A673 (cell line): Measurements from ENCODE around the gene CPN1. TPM values are rescaled to one million over a fixed set of nuclear protein-coding genes. Genes with fewer than 3 reads are reported as not detected.

Experiments
- BruUV-seq: library from RNA; stranded (reverse); fragments of 400-500 nt; replicated peaks from 2 replicates; lab custom pipeline; 2021; lab: Mats Ljungman, UMichigan
- CTCF ChIA-PET: fragments of 300-600 bp; sonication (Branson Sonifier 250); formaldehyde crosslinking; loops from one replicate; lab custom pipeline; 2022; ENCODE audit warnings: antibody characterized with exemption; lab: Charles Lee
- POLR2A ChIA-PET: fragments of 300-600 bp; sonication (Branson Sonifier 250); formaldehyde crosslinking; loops from one replicate; lab custom pipeline; 2022; ENCODE audit warnings: antibody characterized with exemption; ENCODE audit not compliant: low non-redundant PET; lab: Charles Lee
- DNase-seq: peaks from one replicate; pipeline ENCODE4 v3.0.0-alpha.2; 2015; ENCODE audit warnings: low spot score
- H3K27ac ChIP-seq: fragments of 200-600 bp; sonication (generic); 2 replicates; pipeline ENCODE4 v1.5.1; 2016; ENCODE audit warnings: mixed run types, low read depth, mild to moderate bottlenecking, mixed read lengths, antibody characterized with exemption, low read length; ENCODE audit not compliant: poor library complexity, severe bottlenecking
- H3K27me3 ChIP-seq: fragments of 200-600 bp; sonication (generic); replicated peaks from 2 replicates; pipeline ENCODE4 v1.6.1; 2017; ENCODE audit warnings: mixed run types, low read depth, mild to moderate bottlenecking, mixed read lengths, antibody characterized with exemption, low read length; ENCODE audit not compliant: insufficient read depth, poor library complexity
- H3K36me3 ChIP-seq: fragments of 200-600 bp; sonication (generic); 2 replicates; pipeline ENCODE4 v1.6.1; 2016; ENCODE audit warnings: mixed run types, mild to moderate bottlenecking, mixed read lengths, antibody characterized with exemption, low read length; ENCODE audit not compliant: insufficient read depth, poor library complexity, severe bottlenecking
- H3K4me1 ChIP-seq: fragments of 200-600 bp; sonication (generic); 2 replicates; pipeline ENCODE4 v1.6.1; 2017; ENCODE audit warnings: mixed run types, mild to moderate bottlenecking, mixed read lengths, antibody characterized with exemption, low read length; ENCODE audit not compliant: insufficient read depth, poor library complexity, severe bottlenecking
- H3K4me3 ChIP-seq: fragments of 200-600 bp; sonication (generic); 2 replicates; pipeline ENCODE4 v1.5.1; 2016; ENCODE audit warnings: low read depth, mixed run types, mild to moderate bottlenecking, mixed read lengths, low read length; ENCODE audit not compliant: poor library complexity, severe bottlenecking
- H3K9me3 ChIP-seq: fragments of 200-600 bp; sonication (generic); 2 replicates; pipeline ENCODE4 v1.6.1; 2016; ENCODE audit warnings: mixed run types, low read depth, mild to moderate bottlenecking, mixed read lengths, antibody characterized with exemption, low read length; ENCODE audit not compliant: poor library complexity, severe bottlenecking
- CTCF ChIP-seq: fragments of 300-800, 200-600 bp; sonication (generic); conservative IDR thresholded peaks from 2 replicates; pipeline ENCODE4 v1.5.1; 2017; ENCODE audit warnings: low read depth, mild to moderate bottlenecking, antibody characterized with exemption, low read length, moderate library complexity, mixed read lengths
- EZH2 ChIP-seq: fragments of 200-600 bp; sonication (generic); IDR thresholded peaks from 2 replicates; pipeline ENCODE4 v1.6.1; 2017; ENCODE audit warnings: borderline replicate concordance, low read depth, mild to moderate bottlenecking, mixed read lengths, antibody characterized with exemption, low read length; ENCODE audit not compliant: poor library complexity, severe bottlenecking
- intact Hi-C: fragments of 100-400 bp; cut with micrococcal nuclease; formaldehyde crosslinking; loops from one replicate; pipeline ENCODE4 v1.10.0; 2022; ENCODE audit not compliant: unreplicated experiment
- total RNA-seq: library from RNA; stranded (reverse); gene quantifications from 2 replicates; pipeline ENCODE4 v1.2.3, GENCODE V29; 2021

The CPN1 gene
- total RNA-seq, 1 experiment from 2014 or later = not detected

- Histone ChIP-seq H3K27me3 (no peaks in the 10 kb centered on the region), H3K4me3 (no peak overlapping the region), H3K9me3 (no peaks in the 10 kb centered on the region), H3K36me3 (no peaks in the 10 kb centered on the region), H3K27ac (no peak overlapping the region), H3K4me1 (no peaks in the 10 kb centered on the region)
- ChIA-PET CTCF (no interaction called here), POLR2A (no interaction called here)
- TF ChIP-seq EZH2 (no peak), CTCF (no peak)
- no peak for DNase-seq
- no TSS peak for BruUV-seq
- intact Hi-C loops = no loop called here
Observed at GRCh38 chr10:100075426-100076220, 6.0 kb downstream of the CPN1 start.

GRCh38 chr10:100072514-100072913 lies 9.2 kb downstream of the CPN1 start:
- intact Hi-C loops = no loop called here
- H3K27me3 ChIP-seq = no peaks in the 10 kb centered on the region
- TF ChIP-seq CTCF (no peak), EZH2 (no peak)
- no peak overlapping the region for H3K27ac ChIP-seq
- no peak overlapping the region for H3K4me3 ChIP-seq
- POLR2A ChIA-PET = no interaction called here
- no peaks in the 10 kb centered on the region for H3K9me3 ChIP-seq
- H3K36me3 ChIP-seq = no peaks in the 10 kb centered on the region
- BruUV-seq = no TSS peak
- H3K4me1 ChIP-seq = no peaks in the 10 kb centered on the region
- no peak for DNase-seq
- CTCF ChIA-PET = no interaction called here

DNA sequence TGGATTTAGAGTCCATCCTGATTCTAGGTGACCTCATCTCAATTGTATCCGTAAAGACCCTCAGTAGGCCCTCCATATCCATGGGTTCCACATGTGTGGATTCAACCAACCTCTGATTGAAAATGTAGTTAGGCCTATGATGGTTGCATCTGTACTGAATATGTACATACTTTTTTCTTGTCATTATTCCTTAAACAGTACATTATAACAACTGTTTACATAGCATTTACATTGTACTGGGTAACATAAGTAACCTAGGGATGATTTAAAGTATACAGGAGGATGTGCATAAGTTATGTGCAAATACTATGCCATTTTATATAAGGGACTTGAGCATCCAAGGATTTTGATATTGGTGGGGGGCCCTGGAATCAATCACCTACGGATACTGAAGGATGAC lies 10.1 kb downstream of the CPN1 start:
- POLR2A ChIA-PET = no interaction called here
- DNase-seq = no peak
- TF ChIP-seq CTCF (no peak), EZH2 (no peak)
- no TSS peak for BruUV-seq
- intact Hi-C loops = no loop called here
- CTCF ChIA-PET = no interaction called here
- Histone ChIP-seq H3K4me3 (no peak overlapping the region), H3K27ac (no peak overlapping the region), H3K4me1 (no peaks in the 10 kb centered on the region), H3K9me3 (no peaks in the 10 kb centered on the region), H3K27me3 (no peaks in the 10 kb centered on the region), H3K36me3 (no peaks in the 10 kb centered on the region)
